ENCODE data around the gene RNF11. TPM values are rescaled to one million over a fixed set of nuclear protein-coding genes. Genes with fewer than 3 reads are reported as not detected.

RNF11 gene
- polyA plus RNA-seq, 3 donors = 119 to 124 (median 119) TPM

GRCh38 chr1:51293898-51294515, 57.9 kb downstream of the RNF11 start:
- DNase-seq = no peak

- DNase-seq = no peak
Observed at GRCh38 chr1:51294566-51295184, 58.6 kb downstream of the RNF11 start.

- DNase-seq = no peak
Observed at GRCh38 chr1:51295926-51296325, 59.9 kb downstream of the RNF11 start.

- DNase-seq = peak; percentile 83
Observed at GRCh38 chr1:51296383-51297357, 60.6 kb downstream of the RNF11 start.

GRCh38 chr1:51297401-51298321, 61.6 kb downstream of the RNF11 start:
- no peak for DNase-seq

GRCh38 chr1:51298322-51298705, 62.2 kb downstream of the RNF11 start:
- DNase-seq = no peak

GRCh38 chr1:51299185-51299885, 63.3 kb downstream of the RNF11 start:
- DNase-seq = no peak

GRCh38 chr1:51299981-51300670, 64.1 kb downstream of the RNF11 start:
- DNase-seq = no peak

- DNase-seq = no peak
Observed at GRCh38 chr1:51301152-51301843, 65.2 kb downstream of the RNF11 start.

GRCh38 chr1:51301844-51302162, 65.7 kb downstream of the RNF11 start:
- no peak for DNase-seq

GRCh38 chr1:51302270-51302669, 66.2 kb downstream of the RNF11 start:
- DNase-seq = no peak

- no peak for DNase-seq
Observed at GRCh38 chr1:51302746-51303145, 66.7 kb downstream of the RNF11 start.

- no peak for DNase-seq
Observed at GRCh38 chr1:51303315-51303714, 67.2 kb downstream of the RNF11 start.

- DNase-seq = no peak
Observed at GRCh38 chr1:51303751-51304251, 67.7 kb downstream of the RNF11 start.

GRCh38 chr1:51304360-51304759, 68.3 kb downstream of the RNF11 start:
- no peak for DNase-seq

- no peak for DNase-seq
Observed at GRCh38 chr1:51305371-51305823, 69.3 kb downstream of the RNF11 start.

GRCh38 chr1:51306950-51307349, 70.9 kb downstream of the RNF11 start:
- no peak for DNase-seq

- DNase-seq = no peak
Observed at GRCh38 chr1:51308636-51309035, 72.6 kb downstream of the RNF11 start.

- DNase-seq = no peak
Observed at GRCh38 chr1:51309291-51309690, 73.2 kb downstream of the RNF11 start.

All from renal pelvis (tissue), 4 donors.